ENCODE results near the gene NEK7.

- no peak for TF ChIP-seq RFX5 (IDR thresholded peaks at IDR 0.05; ENCODE audit: low read depth, low read length)
- TF ChIP-seq CTCF (conservative IDR thresholded peaks at IDR 0.05; ENCODE audit: low read depth, low read length), result no peak
- no peak for TF ChIP-seq POLR2A (IDR thresholded peaks at IDR 0.05; ENCODE audit: low read depth, low read length)
- no peak for TF ChIP-seq SMC3 (IDR thresholded peaks at IDR 0.05; ENCODE audit: low read depth, low read length)
- TF ChIP-seq BHLHE40 (IDR thresholded peaks at IDR 0.05; ENCODE audit: low read depth, low read length), result no peak
- TF ChIP-seq MAZ (IDR thresholded peaks at IDR 0.05; ENCODE audit: borderline replicate concordance, low read depth, low read length), result no peak
- no peak for TF ChIP-seq MAFK (IDR thresholded peaks at IDR 0.05; ENCODE audit: low read depth, low read length)
- no peak for TF ChIP-seq RCOR1 (IDR thresholded peaks at IDR 0.05; ENCODE audit: insufficient replicate concordance, low read length)
- no peak for TF ChIP-seq NFE2L2 (IDR thresholded peaks at IDR 0.05; ENCODE audit: low read depth, low read length)
- no peak for TF ChIP-seq USF2 (IDR thresholded peaks at IDR 0.05; ENCODE audit: low read depth, low read length)
- no peak for TF ChIP-seq RAD21 (IDR thresholded peaks at IDR 0.05; ENCODE audit: low read length)
These were observed 140.5 kb downstream of the NEK7 start for GRCh38 chr1:198297281-198297680.
